CD4-positive, alpha-beta T cell treated with Interleukin-15 for 4 hours (primary cell): ENCODE data around the gene SPATA2L.

Experiments used
- DNase-seq: peaks from one replicate; pipeline ENCODE4 v3.0.0-alpha.2; 2020; ENCODE audit warnings: low spot score

Gene SPATA2L

GRCh38 chr16:89701425-89702406 is at the start of gene SPATA2L:
Gene SPATA2L, minus strand, starts transcription at chr16:89701705. Its CDS starts 473 bp downstream, at chr16:89701232.
- peak; percentile 97 for DNase-seq

- no peak for DNase-seq
These were observed 48.1 kb upstream of the SPATA2L start for GRCh38 chr16:89749637-89750036.

DNA sequence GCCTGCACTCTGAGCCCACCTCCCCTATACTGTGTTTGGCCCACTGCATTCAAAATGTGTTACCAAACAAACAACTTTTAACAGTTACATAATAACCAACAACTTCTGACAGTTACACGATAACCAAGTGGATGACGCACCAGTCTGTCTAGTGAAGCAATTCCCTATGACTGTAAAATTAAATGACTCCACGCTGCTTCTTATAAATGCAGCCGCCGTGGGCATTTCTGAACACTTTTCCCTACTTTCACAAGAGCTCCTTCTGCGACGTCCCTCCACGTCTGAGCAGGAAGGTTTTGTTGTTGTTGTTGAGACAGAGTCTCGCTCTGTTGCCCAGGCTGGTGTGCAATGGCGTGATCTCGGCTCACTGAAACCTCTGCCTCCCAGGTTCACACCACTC is 47.4 kb upstream of the SPATA2L start:
- no peak for DNase-seq

DNA sequence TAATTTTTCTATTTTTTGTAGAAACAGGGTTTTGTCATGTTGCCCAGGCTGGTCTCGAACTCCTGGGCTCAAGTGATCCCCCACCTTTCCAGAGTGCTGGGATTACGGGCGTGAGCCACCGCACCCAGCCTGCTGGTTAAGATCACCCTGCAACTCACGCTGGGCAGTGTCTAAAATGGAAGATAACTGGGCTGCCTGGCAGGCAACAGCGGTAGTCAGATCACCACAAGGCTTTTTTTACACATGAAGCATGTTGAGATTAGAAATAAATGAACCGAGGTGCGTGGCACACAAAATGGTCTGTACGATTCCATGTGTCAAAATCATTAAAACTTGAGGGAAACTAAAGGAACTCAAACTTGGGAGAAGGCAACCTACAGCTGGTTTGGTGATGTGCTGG is 46.6 kb upstream of the SPATA2L start:
- no peak for DNase-seq

GRCh38 chr16:89746043-89746442 is 44.5 kb upstream of the SPATA2L start:
- DNase-seq: no peak

- no peak for DNase-seq
These were observed 43.3 kb upstream of the SPATA2L start for GRCh38 chr16:89744813-89745212.

DNA sequence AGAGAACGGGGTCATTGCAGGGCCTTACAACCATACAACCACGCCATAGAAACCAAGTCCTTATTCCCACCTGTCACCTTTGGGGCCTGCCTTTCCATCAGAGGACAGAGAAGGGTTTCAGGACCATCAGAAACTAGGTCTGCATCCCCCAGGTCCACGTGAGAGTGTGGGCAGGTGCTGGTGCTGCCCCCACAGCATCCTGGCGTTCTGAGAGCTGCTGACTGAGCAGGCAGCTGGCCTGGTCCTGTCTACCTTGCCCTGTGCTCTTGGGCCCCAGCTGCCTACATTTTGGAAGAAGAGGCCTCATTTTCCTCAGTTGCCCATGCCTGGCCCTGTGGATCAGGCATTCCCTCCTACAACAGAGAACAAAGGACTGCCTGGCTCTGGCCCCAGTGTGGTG is 41.4 kb upstream of the SPATA2L start:
- no peak for DNase-seq

DNA sequence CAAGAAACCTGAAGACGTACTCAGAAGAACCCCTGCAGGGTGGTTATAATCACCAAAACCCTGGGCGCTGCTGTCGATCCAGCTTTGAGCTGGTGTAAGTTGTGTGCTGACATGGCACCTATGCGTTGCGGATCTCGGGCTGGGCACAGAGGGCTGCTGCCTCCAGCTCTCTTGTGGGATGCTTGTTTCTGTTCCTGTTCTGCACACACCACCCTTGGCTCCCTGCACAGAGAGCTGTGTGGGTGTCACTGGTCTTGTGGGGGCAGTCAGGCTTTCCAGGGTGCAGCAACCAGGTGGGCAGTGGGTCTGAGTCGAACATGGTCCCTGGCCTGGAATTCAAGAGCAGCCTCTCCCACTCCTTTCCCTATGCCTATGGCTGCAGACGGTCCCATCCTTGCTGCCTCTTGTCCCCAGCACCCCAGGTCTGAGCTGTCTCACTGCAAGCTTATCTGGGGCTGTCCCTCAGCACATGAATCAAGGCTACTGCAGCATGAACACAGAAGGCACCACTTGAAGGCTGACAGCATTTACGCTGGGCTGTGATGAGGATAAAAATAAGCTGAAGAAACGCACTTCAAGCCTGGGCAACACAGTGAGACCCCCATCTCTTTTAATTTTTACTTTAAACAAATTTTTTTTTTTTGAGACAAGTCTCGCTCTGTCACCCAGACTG is 40.0 kb upstream of the SPATA2L start:
- no peak for DNase-seq

GRCh38 chr16:89739383-89739782 is 37.9 kb upstream of the SPATA2L start:
- no peak for DNase-seq

GRCh38 chr16:89738538-89739317 is 37.2 kb upstream of the SPATA2L start:
- no peak for DNase-seq

GRCh38 chr16:89738072-89738377 is 36.5 kb upstream of the SPATA2L start:
- DNase-seq: no peak

DNA sequence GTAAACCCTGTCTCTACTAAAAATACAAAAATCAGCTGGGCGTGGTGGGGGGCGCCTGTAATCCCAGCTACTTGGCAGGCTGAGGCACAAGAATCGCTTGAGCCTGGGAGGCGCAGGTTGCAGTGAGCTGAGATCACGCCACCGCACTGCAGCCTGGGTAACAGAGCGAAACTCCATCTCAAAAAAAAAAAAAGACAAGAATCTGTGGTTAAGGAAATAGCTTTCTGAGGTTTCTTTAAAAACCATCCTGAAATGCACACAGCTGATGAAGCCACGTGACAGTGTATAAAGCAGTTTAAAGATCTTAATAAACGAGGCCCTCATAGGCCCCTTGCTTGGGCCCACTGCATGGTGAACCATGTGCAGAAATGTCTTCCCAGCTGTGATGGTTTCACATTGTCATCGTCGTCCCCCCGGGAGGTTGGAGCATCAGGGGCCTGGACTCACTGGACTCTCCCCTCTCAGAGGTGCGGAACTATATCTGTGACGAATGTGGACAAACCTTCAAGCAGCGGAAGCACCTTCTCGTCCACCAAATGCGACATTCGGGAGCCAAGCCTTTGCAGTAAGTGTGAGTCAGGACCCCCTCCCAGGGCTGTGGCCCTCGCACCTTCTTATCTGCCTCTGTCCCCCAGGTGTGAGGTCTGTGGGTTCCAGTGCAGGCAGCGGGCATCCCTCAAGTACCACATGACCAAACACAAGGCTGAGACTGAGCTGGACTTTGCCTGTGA is 36.0 kb upstream of the SPATA2L start:
- DNase-seq: peak; percentile 56

DNA sequence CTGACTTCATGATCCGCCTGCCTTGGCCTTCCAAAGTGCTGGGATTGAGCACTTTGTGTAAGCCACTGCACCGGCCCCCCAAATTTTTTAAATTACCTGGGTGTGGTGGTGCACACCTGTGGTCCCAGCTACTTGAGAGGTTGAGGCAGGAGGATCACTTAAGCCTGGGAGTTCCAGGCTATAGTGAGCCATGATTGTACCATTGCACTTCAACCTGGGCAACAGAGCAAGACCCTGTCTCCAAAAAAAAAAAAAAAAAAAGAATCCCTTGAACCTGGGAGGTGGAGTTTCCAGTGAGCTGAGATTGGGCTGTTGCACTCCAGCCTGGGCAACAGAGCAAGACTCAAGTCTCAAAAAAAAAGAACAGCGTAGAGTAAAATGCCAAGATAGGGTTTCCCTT is 35.0 kb upstream of the SPATA2L start:
- DNase-seq: no peak

DNA sequence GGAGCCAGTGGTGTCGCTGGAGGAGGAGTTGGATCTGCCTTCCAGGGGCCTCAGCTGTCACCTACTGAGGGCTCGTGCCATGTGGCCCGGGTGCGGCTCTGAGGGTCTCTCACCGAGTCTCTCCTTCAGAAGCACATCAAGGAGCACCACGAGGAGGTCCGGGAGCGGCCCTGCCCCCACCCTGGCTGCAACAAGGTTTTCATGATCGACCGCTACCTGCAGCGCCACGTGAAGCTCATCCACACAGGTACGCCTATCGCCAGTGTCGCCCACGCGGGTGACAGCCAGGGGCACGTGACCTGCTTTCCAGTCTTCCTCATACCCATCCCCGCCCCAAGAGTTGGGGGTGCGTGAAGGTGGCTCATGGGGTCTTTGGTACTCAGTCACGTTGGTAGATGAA is 32.3 kb upstream of the SPATA2L start:
- DNase-seq: no peak

DNA sequence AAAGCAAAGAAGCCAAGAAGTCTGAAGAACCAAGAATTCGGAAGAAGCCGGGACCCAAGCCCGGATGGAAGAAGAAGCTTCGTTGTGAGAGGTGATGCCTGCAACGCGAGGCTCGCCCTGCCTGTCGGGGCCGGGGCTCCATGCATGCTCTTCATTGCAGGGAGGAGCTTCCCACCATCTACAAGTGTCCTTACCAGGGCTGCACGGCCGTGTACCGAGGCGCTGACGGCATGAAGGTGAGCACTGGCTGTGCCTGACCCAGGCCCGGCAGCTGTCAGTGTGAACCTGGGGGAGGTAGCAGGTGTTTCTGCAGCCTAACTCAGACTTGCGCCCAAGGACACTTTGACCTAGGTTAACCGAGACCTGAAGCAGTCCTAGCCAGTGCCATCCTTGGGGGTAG is 31.8 kb upstream of the SPATA2L start:
- no peak for DNase-seq

- no peak for DNase-seq
These were observed 31.4 kb upstream of the SPATA2L start for GRCh38 chr16:89732918-89733242.

- no peak for DNase-seq
These were observed 30.8 kb upstream of the SPATA2L start for GRCh38 chr16:89732142-89732917.

- DNase-seq: no peak
These were observed 29.2 kb upstream of the SPATA2L start for GRCh38 chr16:89730610-89731234.

DNA sequence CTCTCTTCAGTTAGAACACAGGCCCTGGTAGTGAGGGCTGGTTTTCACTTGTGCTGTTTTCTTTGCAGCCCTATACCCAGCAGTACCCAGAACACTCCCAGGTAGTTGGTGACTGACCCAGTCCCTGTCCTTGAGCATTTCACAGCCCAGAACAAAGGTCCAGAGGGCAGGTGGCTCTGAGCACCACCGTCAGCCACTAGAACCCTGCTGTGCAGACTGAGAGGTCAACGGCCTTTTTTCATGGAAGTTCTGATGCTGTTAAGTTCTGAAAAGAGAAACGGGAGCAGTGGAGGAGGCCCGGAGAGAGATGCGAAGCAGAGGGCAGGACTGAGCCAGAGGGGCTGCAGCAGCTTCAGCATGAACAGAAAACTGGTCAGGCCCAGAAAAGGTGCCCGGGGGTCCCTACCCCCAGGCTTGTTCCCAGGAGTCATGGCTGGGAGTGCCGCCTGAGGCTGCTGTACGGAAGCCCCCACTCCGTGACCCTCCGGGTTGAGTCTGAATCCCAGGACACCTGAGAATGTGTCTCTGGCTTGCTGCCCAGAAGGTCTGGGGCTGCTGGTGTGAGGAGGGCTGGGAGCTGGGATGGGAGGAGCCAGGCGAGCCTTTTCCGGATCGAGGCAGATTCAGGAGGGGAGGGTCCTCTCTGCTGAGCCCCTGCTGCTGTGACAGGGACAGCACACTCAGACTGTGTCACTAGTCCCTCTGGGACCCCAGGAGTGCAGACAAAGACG is 28.5 kb upstream of the SPATA2L start:
- DNase-seq: no peak

GRCh38 chr16:89729293-89729692 is 27.8 kb upstream of the SPATA2L start:
- no peak for DNase-seq
